DMS153 treated with DMSO at 0.1 percent for 48 hours (cell line): ENCODE measurements around the gene PHF20.
"Not testable (repeated sequence)": the region's sequence is repeated elsewhere in the genome, so short reads cannot be mapped to it uniquely, and the experiment has no call there.

Experiments used
- DNase-seq: peaks from one replicate; lab custom pipeline; 2025; ENCODE audit not compliant: unreplicated experiment; lab: John Stamatoyannopoulos, UW

Gene PHF20

DNA sequence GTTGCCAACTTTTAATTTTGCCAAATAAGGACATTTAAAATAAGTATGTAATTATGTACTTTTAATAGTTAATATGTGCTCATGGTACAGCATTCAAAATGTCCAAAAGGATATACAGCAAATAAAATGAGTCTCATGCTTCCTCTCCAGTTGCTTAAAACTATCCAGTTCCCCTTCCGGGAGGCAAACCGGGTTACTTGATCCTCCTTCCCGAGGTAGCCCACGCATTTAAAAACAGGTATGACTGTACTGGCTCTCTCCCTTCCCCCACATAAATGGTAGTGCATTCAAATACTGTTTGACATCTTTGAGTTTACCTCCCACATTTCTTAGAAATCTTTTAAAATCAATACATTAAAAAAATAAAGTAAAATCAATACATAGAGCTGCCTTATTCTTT lies 66.4 kb downstream of the PHF20 start:
- DNase-seq = no peak

DNA sequence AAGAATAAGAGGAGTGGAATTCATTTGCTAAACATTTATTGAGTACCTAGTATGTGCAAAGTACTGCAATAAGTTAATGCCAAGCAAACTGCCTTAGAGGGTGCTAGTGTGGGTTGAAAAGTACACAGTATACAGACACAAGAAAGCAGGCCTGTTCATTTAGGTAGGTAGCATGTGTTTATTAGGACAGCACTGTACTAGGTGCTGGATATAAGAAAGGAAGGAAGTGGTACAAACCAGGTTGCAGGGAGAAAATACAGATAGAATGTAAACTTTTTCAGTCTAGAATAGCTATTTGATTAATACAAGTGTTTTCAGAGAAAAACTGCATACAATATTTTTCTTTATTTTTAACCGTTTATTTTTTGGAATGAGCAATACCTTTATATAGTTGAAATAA lies 68.1 kb downstream of the PHF20 start:
- no peak for DNase-seq

DNA sequence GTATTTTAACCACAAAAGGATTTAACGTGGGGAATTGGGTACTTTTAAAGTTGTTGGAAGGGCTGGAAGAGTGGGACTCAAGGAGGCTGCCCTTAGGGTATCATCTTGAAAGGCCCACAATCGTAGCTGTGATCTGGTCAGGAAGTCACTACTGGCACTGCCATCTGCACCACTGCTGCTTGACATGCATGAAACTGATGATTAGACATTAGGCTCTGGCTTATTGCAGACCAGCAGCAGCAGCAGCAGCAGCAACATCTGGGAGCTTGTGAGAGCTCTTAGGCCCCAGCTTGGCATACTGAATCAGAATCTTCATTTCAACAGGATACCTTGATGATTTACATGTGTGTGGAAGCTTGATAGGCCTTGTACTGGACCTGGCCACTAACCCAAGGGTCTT lies 68.6 kb downstream of the PHF20 start:
- no peak for DNase-seq

DNA sequence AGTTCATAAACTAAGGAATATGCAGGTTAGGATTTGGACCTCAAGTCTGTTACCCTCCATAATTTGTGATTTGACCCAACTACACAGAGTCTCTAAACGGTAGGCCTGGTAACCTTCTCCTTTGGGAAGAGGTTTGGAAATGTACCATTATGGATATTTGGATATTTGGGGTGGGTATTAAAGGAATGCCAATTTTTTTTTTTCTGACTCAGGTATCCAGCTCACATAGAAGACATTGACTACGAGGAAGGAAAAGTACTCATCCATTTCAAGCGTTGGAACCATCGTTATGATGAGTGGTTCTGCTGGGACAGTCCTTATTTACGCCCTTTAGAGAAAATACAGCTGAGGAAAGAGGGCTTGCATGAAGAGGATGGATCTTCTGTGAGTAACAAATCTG lies 70.5 kb downstream of the PHF20 start:
- no peak for DNase-seq

DNA sequence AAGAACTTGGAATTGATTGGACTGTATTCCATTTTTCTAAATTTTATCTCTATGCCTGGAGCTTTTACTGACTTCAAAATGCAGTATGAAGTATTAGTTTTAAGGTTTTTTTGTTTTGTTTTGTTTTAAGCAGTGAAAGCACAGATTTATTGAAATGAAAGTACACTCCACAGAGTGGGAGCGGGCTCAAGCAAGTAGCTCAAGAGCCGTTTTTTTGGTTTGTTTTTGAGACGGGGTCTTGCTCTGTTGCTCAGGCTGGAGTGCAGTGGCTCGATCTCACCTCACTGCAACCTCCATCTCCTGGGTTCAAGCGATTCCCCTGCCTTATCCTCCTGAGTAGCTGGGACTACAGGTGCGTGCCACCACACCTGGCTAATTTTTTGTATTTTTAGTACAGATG lies 72.1 kb downstream of the PHF20 start:
- DNase-seq = not testable (repeated sequence)

DNA sequence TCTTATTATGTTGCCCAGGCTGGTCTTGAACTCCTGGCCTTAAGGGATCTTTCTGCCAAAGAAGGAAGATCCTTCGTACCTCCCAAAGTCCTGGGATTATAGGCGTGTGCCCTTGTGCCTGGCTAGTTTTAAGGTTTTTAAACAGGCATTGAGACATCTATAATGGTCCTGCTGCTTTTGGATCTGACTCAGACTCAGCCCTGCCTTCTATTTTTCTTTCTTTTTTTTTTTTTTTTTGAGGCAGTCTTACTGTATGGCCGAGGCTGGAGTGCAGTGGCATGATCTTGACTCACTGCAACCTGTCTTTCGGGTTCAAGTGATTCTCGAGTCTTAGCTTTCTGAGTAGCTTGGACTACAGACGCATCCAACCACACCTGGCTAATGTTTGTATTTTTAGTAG lies 73.7 kb downstream of the PHF20 start:
- DNase-seq = no peak

DNA sequence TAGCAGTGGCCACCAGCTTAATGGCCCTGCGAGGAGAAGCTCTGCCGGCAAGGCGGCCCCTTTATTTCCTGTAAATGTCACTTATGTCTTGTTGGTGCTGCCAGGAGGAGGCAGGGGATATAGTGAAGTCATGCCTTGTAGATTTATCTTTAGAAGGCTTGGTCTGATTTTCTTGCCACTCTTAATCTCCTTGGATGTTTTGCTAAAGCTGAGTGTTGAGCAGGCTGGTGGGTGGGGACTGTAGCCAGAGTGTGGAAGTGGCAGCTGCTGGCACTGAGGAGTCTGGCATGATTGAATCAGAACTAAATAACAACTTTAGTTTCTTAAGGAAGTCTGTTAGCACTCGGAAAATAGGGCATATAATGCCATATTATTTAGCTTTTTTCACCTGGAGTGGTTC lies 77.9 kb downstream of the PHF20 start:
- DNase-seq = no peak

DNA sequence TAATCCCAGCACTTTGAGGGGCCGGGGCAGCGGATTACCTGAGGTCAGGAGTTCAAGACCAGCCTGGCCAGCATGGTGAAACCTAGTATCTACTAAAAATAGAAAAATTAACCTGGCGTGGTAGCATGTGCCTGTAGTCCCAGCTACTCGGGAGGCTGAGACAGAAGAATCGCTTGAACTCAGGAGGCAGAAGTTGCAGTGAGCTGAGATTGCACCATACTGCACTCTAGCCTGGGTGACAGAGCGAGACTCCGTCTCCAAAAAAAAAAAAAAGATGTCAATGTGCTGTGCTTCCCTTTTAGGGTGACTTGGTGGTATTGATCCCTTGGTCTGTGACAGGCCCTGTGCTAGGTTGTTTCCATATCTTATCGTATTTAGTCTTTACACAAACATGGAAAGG lies 79.8 kb downstream of the PHF20 start:
- not testable (repeated sequence) for DNase-seq

DNA sequence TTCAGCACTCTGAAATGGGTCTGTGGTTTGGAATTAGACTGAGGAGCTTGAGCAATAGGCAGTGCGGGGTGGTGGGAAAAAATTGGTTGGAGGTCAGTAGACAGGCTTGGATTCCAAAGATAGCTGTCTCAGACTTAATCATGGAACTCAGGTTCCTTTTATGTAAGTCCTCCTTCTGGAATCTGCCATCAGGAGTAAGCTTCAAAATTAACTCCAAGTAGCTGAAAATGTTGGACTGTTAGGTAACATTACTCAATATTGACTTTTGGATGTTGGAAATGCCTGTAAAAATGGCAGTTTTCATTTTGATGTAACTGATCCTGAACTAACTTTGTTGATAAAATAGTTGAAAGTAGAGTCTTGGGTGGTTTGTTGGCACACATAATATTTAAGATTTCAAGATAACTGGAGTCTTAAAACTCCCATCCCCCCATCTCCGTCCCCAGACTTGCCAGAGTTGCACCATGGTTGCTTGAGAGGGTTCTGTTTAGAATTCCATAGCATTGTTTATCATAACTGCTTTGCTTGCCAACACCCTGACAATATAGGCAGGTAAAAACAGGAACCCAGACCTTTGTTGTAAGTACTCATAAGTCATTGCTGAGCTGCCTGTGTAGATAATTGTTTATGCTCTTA lies 83.0 kb downstream of the PHF20 start:
- no peak for DNase-seq

DNA sequence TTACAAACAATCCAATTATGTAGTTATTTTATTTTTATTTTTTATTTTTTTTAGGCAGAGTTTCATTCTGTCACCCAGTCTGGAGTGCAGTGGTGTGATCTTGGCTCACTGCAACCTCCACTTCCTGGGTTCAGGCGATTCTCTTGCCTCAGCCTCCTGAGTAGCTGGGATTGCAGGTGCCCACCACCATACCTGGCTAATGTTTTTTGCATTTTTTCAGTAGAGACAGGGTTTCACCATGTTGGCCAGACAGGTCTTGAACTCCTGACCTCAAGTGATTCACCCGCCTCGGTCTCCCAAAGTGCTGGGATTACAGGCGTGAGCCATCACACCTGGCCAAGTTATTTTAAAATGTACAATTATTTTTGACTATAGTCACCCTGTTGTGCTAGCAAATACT lies 83.8 kb downstream of the PHF20 start:
- not testable (repeated sequence) for DNase-seq

DNA sequence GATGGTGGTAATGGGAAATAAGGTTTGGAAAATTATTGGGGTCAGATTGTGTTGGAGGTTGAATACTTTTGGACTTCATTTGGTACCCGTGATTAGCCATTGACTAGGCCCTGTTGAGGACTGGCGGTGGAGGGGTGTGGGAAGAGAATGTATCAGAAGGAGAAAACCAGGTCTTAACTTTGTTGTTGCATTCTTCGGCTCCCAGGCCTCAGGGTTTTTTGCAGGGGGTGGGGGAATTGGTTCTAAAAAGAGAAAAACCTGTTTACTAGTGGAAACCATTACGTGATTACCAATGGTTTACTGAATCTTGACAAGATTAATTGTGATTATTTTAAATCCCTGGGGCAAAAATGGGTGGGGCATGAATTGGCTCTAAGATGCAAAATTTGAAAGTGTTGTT lies 85.1 kb downstream of the PHF20 start:
- DNase-seq = no peak

DNA sequence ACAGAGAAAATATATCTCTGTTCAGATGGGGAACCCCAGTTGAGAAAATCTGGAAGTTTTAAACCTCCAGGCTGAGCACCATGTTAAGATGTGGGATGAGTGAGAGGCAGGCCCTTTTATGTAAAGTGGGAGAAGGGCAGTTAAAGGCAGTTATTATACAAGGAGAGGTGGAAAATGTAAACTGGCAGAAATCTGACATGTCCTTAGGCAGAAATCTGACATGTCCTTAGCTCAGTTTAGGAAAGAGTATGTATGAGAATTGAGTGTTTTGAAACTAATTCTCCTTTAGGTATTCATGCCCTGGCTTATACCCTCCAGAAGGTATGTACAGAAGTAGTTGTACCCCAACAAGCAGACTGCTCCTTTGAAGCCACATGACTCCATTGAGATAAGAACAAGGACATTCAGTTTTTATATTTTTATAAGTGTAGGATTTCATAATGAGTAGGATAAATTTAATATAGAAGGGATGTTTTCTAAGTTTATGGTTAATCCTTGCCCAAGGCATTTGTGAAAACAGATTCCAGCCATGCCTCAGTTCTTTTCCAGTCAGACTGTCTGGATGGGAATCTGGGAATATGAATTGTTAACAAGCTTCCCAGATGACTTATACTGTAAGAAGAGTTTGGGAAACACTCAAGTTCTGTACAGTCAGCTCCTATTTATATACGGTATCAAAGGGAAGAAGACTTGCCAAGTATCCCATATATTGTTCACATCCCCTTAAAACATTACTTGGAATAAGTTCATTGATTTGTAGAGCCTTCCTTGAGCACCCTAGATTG lies 94.8 kb downstream of the PHF20 start:
- no peak for DNase-seq

DNA sequence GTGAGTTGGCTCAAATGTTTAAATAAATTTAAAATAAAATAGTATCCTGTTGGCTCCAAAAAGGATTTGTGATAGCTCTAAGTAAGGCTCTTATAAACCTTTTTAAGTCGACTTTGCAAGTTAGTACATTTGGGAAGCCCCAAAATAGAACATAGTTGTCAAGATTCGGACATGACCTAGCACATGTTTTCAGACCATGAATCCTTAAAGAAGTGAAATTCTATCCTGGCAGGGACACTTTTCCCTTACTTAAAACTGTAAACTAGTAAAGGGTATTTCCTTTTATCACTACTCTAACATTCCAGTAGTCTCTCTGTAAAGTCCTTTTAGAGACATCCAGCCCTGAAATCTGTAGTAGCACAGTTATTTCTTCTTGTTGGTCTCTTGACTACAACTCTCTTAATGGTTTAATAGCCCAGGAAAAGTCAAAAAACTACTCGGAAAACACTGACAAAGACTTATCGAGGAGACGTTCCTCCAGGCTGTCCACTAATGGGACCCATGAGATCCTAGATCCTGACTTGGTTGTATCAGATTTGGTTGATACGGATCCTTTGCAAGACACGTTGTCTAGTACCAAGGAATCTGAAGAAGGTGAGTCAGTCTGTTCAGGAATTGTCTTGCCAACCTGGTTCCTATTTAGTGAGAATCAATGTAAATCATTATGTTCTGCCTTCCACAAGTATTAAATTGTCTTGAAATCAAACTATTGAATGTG lies 98.9 kb downstream of the PHF20 start:
- no peak for DNase-seq

DNA sequence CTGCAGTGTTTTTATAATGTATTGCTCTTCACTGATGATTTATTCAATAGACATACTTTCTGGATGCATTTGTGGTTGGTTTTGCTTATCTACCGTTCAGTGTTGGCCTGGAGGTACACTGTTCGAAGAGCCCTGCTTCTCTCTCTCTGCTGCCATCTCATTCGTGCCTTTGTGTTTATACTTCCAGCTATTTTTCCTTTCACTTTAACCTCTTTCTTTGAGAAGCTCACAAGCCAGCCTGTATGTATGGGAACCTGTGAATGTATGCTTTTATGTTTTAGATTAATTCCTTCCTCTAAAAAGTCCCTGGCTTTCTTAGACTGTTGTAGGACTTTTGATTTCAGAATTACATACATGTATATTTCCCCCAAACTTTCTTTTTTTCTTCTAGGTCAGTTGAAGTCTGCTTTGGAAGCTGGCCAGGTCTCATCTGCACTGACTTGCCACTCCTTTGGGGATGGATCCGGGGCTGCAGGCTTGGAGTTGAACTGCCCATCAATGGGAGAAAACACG lies 99.5 kb downstream of the PHF20 start:
- no peak for DNase-seq

DNA sequence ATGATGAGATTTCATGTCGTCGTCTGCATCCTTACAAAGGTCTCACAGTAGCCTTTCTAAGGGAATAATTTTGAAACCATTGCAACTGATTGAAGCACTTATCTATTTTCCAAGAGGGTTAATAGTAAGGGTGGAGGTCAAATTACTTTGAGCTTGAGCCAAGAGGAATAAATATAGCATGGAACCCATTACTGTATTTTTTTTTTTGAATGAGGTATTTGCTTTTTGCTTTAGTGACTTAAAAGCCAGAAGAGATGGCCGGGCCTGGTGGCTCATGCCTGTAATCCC lies 104.2 kb downstream of the PHF20 start:
- DNase-seq = no peak

DNA sequence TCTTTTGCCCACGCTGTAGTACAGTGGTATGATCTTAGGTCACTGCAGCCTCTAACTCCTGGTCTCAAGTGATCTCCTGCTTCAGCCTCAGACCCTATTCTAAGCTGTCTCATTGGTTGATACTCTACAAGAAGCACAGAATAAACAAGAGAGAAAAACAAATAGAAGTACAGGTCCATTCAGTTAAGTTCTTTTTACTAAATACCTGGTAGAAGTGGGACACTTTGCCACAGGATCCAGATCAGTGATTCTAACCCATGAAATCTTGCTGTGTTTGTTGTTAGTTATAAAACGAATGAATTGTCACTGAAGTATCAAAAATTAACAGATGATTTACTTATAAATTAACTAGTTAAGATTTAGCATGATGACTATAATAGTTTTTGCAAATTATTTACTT lies 105.8 kb downstream of the PHF20 start:
- DNase-seq = no peak

DNA sequence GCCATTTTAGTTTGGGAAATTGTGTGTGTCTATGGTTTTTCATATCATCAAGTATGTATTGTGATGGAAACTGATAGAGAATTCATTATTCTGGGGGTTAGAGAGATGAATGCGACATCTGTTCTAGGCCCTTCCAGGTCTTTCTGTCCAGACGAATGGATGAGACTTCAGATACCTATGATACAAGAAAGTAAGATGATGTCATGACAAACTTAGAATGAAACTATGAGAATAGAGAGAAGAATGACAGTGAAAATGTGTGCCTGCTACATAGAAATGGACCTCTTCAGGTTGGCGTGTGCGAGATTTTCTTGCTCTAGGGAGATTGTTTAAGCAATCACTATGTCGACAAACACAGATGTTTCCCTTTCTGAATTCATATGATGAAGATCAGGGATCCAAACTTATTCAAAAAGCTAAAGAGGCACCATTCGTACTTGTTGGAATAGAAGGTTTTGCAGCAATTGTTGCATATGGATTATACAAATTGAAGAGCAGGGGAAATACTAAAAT lies 106.4 kb downstream of the PHF20 start:
- DNase-seq = no peak

DNA sequence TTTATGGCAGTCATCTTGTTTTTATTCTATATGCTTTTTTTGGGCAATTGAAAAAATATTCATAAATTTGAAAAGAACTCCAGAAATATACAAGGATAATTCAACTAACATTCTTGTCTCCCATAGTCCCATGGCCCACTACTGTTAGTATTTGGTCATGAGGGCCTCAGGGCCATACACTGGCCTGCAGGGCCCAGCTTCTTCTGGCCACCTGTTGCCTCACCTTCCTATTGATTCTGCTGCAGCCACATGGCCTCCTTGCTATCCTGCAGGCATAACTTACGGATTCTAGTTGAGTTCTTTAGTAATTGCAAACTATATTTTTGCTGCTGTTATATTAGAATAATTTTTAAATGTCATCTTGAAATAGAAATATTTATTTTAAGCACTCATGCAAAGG lies 109.9 kb downstream of the PHF20 start:
- DNase-seq = no peak

DNA sequence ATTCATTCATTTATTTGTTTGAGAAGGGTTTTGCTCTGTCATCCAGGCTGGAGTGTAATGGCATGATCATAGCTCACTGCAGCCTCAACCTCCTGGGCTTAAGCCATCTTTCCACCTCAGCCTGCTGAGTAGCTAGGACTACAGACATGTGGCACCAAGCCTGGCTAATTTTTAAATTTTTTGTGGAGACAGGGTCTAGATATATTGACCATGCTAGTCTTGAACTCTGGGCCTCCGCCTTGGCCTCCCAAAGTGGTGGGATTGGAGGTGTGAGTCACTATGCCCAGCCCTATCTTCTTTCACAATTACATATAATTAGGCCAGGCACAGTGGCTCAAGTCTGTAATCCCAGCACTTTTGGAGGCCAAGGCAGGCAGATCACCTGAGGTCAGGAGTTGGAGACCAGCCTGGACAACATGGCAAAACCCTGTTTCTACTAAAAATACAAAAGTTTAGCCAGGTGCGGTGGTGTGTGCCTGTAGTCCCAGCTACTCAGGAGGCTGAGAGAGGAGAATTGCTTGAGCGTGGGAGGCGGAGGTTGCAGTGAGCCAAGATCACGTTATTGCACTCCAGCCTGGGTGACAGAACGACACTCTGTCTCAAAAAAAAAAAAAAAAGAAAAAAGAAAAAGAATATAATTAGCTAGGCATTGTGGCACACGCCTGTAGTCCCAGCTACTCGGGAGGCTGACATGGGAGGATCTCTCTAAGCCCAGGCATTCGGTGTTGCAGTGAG lies 110.8 kb downstream of the PHF20 start:
- not testable (repeated sequence) for DNase-seq

DNA sequence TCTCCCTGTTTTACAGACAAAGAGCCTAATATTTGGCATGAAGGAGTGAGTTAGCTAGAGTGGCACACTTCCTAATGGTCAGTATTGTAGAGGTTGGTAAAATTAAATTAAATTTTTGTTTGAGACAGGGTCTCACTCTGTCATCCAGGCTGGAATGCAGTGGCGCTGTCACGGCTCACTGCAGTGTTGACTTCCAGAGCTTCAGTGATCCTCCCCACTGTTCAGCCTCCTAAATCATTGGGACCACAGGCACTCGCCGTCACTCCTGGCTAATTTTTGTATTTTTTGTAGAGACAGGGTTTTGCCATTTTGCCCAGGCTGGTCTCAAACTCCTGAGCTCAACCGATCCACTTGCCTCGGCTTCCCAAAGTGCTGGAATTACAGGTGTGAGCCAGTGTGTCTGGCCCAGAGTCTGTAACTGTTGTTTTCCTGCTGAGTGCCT lies 111.5 kb downstream of the PHF20 start:
- DNase-seq = no peak
